GM20000 (cell line): Measurements from ENCODE around the gene ENC1.
A peak's percentile ranks its signal among the peaks of the same experiment; 100 is the strongest.

Experiments used
- DNase-seq: peaks from one replicate; pipeline ENCODE4 v3.0.0; 2012; ENCODE audit warnings: low spot score
- CTCF ChIP-seq: IDR thresholded peaks from 2 replicates; pipeline ENCODE4 v1.5.1; 2012; ENCODE audit warnings: mild to moderate bottlenecking, control low read depth; ENCODE audit errors: extremely low read depth, missing control alignments

ENC1 gene

DNA sequence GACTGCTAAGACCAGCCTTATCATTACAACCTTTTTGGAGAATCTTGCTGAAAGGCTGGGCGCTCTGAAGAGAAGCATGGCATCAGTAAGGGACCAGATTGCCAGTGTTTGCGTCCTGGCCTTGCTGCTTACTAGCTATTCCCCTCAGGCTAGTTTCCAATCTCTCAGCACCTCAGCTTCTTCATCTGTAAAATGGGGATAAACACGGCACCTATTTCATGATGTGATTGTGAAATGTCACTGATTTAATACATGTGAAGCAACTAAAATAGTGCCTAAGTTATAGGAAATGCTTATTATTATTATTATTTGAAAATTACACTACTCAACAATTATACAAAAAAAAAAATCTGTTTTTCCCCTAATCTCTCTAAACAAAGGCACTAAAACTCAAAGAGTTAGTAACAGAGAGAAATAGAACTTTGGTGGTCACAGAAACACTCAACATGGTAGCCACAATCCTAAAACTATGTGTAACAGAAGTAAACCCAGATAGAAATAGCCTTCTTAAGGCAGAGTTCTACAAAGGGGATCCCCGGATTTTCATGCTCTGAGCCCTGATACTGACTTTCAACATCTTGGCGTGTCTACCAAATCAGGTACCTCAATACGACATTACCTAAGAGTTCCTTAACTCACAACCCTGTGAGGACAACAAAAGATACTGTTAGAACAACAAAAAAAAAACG is 62.0 kb downstream of the ENC1 start:
- DNase-seq, result peak; percentile 52
- no peak for TF ChIP-seq CTCF
